SKM-1 treated with dmso at 0.1 percent for 144 hours (cell line): ENCODE results near the gene AQP12B.
"Not testable (repeated sequence)": the region's sequence is repeated elsewhere in the genome, so short reads cannot be mapped to it uniquely, and the experiment has no call there.

Source experiments
- DNase-seq: peaks from one replicate; lab custom pipeline; 2025; ENCODE audit not compliant: unreplicated experiment; lab: John Stamatoyannopoulos, UW

The AQP12B gene

DNA sequence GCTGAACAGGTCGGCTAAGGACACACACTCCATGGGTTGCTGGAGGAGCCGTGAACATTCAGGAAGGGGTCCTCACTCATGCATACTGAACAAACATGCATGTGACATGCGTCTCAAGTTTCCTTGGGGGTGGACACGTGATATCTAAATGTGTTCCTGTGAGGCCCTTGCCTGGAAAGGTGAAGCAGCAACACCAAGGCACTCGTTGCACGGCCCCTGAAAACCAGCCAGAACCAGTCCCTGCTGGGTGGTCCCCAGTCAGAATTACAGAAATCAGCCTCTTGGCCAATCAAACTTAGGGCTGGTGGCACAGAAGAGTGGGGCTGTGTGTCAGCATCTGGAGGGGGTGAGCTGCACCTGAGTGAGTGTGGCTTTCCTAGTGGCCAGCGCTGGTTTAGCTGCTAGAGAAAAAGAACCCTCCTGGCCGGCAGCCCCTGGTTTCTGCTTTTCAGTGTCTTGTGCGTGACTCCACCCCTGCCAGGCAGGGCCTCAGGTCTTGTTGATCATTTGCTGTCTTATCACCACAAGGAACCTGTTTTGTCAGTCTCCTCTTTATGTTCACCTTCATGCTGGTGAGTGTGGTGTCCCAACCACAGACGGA is 3.2 kb upstream of the AQP12B start:
- no peak for DNase-seq

DNA sequence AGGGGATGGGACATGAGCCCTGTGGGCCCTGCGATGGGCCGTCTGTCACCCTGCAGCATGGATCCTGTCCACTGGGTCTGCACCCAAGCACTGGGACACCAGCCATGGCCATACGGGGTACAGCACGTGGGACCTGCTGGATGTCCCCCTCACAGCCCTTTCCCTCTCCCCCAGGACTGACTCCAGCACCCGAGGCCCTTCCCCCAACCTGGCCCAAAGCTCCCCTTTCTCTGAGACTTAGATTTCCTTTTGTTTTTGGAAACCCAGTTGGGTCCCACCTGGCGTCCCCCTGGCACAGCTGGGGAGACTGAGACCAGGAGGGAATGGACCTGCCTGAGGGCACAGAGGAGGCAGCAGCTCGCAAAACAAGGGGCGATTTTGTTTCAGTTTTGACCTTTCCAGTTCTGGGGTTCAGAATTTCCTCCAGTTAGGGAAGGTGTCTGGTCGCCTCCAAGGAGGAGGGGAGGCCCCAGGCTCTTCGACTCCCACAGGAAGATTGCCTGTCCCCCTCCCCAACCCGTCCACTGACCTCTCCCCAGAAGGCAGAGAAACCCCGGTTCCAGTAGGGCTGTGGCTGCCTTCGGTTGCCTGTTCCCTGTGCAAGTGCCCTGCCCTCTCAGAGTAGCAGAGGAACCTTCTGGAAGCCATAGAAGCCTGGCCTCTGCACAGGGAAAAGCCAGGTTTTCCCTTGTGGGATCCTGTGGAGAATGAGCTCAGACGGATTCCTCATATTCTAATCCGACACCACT is 1.5 kb upstream of the AQP12B start:
- DNase-seq = not testable (repeated sequence)

DNA sequence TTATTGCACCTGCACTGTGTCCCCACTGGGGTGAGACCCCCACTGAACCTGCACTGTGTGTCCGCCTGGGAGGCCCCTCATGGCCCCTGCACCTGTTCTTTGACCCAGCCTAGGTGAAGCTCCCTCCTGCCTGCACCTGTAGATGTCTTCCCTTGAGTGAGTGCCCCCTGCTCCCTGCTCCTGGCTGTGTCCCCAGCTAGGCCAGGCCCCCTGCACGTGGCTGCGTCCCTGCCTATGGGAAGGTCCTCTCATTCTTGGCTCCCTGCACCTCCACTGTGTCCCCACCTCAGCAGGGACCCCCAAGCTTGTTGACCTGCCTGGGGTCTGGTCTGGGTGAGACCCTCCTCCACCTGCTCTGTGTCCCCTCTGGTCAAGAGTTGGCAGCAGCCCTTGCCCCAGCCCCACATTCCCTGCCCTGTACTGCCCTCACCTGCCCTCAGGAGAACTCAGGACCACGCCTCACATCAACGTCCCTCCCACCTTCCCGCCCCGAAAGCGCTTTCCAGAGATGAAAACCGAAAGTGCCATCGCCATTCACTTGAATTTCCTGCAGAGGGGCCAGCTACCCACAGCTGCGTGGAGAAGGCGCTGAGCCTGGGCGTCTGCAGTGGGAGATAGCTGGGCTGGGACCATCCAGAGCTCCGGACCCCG is 769 bp upstream of the AQP12B start:
- DNase-seq = not testable (repeated sequence)

DNA sequence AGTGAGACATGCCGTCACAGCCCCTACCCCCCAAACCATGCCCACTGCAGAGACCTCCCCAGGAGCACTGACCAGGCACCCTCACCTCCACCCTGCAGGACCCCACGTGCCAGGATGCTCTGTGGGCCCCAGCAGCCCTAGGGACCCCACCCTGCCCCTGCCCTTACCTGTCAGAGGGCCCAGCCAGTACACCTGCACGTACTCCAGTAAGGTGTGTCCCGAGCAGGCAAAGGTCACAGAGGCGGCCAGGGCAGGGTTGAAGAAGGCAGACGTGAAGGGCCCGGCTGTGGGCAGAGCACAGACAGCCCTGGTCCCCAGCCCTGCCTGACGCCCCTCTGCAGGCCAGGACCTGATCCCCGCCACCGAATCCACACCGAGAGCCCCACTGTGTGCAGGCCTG is 2.5 kb downstream of the AQP12B start:
- DNase-seq = not testable (repeated sequence)

DNA sequence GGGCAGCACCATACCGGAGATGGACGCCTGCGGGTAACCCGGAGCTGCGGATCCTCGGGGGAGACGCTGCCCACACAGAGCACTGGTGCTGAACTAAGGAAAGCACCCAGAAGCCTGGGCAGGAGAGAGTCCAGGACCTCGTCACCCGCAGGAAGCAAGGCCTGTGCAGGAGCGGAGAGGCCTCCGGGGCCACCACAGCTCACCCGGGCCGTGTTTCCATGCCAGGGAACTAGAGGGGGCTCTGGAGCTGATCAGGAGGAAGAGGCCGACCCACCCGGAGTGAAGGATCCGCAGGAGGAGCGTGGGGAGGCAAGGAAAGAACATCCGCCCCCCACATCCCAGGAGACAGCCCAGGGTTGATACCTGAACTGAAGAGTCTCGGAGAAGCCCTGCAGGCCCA is 3.8 kb downstream of the AQP12B start:
- DNase-seq = not testable (repeated sequence)

DNA sequence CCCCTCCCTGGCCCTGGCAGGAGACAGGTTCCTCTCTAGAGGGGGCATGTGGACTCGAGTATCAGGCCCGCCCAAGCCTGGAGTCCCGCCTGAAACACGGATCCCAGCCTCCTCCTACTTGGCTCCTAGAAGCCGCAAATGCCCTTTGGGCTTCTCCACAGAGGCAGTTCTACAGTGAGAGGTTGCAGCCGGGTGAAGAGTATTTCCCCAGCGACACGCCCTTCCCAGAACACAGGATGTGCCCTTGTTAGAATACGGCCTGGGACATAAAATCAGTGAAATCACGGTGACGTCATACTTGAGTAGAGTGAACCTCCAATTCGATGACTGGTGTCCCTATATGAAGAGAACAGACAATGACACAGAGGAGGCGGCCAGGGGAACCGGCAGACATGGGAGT is 4.6 kb downstream of the AQP12B start:
- DNase-seq = not testable (repeated sequence)

DNA sequence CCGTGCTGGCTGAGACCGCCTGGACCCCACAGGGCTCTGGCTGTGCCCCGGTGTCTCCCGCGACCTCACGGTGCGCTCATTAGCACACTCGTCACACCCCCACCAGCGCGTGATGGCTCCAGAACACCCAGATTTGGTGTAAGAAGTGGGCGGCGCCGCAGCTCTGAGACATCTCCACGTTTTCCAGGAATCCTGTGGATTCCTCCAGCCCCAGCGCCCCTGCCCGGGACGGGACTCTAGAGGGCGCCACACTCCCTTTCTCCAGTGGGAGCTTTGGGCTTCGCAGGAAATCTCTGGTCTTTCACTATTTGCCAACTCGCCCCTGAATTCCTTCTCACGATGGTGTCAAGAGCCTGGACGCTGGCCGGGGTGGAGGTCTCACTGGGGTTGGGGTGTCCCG is 7.3 kb downstream of the AQP12B start:
- not testable (repeated sequence) for DNase-seq

DNA sequence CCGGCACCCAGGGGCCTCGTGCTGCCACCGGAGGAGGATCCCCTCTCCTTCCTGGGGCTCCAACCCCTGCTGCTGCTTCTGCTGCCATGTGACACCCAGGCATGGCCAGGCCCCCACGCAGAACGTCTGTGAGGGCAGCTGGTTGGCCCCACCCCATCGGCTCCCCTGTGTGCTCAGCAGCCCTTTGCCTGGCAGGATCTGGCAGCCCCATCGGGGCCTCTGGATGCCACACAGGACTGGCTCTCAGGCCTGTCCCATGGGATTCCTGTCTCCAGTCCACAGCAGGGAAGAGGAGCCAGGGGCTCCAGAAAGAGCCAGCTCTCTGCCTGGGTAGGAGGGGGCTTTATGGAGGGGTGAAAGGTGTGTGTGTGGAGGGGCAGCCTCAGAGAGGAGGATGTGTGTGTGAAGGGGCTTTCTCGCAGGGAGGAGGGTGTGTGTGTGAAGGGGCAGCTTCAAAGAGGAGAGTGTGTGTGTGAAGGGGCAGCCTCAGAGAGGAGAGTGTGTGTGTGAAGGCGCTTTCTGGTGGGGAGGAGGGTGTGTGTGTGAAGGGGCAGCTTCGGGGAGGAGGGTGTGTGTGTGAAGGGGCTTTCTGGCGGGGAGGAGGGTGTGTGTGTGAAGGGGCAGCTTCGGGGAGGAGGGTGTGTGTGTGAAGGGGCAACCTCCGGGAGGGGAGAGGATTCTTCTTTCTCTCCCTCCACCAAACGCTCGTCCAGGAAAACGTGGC is 8.1 kb downstream of the AQP12B start:
- not testable (repeated sequence) for DNase-seq

DNA sequence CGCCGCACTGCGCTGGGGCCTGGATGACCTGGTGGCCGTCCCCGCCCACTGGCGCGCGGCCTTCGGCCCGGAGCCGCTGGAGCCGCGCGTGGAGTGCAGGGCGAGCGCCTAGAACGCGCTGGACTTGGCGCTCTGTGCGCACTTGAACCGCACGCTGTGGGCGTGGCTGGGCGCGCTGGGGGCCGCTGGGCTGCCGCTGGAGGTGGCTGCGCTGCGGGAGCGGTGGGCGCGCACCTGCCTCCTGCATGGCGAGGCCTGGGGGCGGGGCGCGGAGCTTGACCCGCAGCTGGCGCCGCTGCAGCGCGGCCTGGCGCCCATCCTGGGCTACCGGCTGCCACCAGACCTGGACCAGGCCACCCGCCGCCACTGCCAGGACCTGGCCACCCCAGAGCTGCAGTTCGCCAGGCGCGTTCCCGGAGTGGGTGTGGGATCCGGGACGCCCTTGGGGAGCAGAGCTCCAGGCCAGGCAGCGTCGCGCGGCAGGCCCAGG is 9.9 kb downstream of the AQP12B start:
- no peak for DNase-seq

DNA sequence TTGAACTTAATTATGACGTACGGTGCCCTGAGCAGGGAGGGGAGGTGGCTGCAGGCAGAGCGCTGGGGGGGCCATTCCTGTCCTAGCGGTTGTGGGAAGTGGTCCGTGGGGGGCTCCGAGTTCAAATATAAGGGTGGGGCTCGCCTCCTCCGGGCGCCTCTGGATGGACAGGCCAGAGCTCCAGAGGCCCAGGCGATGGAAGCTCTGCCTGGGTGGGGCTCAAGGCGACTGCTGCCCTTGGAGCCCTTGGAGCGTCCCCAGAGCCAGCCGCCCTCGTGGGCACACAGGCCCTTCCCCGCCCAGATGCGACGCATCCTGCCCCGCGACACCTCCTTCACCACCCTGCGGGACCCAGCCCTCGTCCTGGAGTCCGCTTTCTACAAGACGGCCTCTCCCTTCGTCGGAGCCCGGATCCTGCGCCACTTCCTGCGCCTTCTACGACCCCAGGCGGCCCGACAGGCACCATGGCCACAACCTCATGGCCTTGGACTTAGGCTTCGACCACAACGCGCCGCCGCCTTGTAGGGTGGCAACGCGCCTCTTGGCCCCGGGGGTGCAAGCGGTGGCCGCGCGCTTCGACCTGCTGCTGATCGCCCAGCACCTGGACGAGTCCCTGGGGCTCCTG is 10.5 kb downstream of the AQP12B start:
- DNase-seq = no peak

DNA sequence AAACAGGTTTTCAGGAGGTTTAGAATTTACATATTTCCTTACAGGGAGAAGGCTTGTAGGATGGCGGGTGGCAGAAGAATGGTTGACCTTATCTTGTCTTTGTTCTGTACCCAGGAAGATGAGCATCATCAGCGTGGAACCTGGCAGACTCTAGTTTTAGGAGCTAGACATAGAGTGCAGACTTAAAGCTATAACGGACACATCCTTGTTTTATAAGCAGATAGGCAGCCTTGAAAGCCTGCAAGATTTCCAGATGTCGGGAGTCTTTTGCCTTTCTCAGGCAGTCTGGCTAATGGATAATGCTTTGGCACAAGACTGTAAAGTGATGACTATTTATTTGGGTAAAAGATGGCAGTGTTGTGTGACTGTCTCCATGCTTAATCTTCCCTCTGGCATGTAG is 11.7 kb downstream of the AQP12B start:
- no peak for DNase-seq

DNA sequence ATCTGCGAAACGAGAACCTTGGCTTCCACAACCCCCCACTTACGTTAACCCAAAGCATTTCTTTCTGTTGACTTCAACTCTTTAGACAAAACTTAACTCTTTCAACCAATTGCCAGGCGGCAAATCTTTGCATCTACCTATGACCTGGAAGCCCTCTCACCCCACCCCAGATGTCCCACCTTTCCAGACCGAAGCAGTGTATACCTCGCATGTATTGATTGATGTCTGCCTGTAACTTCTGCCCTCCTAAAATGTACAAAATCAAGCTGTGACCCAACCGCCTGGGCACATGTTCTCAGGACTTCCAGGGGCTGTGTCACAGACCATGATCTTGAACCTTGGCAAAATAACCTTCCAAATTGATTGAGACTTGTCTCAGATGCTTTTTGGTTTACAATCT is 12.3 kb downstream of the AQP12B start:
- no peak for DNase-seq

DNA sequence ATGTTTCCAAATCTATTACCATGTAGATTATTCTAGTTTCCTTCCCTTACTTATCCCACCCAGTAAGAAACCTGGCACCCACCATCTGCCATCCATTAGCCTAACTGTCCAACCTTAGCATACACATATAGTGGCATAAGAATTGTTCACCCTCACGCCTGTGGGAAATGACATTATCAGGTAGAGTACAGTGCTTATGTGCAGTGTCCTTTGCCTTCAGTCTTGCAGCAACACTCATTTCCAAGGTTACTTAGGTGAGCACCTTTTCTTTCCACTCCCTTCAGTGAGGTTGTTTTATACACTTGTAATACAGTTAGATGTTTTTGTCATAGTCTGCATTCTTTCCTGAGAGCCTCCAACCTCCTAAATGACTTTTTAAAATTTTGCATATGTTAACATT is 18.1 kb downstream of the AQP12B start:
- DNase-seq = no peak

DNA sequence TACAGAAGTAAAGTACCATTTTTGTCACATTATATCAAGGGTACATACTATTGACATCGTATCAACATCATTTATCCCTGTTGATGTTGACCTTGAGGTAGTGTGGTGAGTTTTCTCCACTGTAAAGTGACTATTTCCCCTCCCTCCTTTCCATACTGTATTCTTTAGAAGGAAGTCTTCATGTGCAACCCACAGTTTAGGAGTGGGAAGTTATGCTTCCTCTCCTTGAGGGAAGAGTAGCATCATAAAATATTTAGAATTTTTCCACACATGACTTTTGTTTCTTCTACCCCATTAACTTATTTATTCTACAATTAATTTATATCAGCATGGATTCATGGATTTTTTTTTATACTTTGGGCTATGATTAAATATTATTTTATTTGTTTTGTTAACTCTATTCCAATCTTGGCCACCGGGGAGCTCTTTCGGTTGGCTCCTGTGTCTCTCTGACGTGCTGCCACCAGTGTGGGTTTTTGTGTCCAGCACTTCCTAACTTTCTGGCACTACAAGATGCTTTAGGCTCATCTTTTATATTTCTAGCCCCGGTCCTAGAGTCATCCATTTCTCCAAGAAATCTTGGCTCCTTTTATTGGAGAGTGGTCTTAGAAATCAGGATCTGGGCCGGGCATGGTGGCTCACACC is 19.0 kb downstream of the AQP12B start:
- no peak for DNase-seq

DNA sequence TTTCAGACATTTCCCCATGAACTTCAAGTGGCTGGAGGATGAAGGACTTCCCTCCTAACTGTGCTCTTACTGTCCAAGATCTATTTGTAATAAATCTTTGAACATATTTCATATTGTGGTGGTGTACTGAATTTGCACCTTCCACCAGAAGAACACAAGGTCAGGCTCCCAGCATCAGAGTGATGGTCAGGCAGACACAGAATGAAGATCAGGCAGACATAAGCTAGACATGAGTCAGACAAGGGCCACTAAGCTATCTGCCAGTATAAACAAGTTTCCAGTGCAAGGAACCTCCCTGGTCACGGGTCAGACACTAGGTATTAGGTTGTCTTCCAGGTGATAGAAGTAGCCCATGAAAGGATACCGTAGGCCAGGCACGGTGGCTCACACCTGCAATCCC is 20.0 kb downstream of the AQP12B start:
- no peak for DNase-seq

DNA sequence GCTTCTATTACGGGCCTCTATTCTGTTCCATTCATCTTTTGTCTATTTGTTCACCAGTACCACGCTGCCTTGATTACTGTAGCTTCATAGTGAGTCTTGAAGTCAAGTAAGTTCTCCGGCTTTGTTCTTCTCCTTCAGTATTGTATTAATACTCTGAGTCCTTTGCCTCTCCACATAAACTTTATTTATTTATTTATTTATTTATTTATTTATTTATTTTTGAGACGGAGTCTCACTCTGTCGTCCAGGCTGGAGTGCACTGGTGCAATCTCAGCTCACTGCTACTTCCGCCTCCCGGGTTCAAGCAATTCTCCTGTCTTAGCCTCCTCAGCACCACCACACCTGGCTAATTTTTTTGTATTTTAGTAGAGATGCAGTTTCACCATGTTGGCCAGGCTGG is 22.8 kb downstream of the AQP12B start:
- not testable (repeated sequence) for DNase-seq

DNA sequence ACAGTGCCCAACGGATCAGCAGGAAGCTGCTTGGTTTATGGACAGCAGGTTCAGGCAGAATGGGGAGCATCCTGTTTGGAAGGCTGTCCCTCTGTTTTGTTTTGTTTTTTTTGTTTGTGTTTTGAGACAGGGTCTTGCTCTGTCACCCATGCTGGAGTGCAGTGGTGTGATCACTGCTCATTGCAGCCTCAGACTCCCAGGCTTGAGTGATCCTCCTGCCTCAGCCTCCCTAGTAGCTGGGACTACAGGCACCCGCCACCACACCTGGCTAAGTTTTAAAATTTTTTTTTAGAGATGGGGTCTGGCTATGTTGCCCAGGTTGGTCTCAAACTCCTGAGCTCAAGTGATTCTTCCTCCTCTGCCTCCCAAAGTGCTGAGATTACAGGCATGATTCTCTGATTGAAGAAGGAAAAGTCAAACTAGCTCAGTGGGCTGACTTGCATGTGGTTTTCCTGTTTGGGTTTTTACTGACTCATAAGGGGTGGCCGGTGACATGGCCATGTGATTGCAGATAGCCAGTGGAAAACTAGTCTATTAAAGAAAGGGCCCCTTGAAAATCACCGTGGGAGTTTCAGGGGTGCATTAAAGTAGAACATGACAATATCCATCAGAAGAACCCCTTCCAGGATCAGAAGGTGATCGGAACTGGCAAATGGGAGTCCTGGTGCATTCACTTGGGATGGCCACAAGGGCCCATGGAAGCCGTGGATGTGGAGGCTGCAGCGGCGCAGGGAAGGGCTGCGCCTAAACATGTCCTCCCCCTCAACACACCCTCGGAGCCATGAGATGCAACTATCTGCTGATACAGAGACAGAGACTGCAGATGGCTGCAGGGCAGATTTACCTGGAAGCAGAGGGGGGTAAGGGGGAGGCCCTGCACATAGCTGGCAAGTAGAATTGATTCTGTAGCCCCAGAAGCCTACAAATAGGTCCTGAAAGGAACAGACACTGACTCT is 26.5 kb downstream of the AQP12B start:
- DNase-seq = no peak

DNA sequence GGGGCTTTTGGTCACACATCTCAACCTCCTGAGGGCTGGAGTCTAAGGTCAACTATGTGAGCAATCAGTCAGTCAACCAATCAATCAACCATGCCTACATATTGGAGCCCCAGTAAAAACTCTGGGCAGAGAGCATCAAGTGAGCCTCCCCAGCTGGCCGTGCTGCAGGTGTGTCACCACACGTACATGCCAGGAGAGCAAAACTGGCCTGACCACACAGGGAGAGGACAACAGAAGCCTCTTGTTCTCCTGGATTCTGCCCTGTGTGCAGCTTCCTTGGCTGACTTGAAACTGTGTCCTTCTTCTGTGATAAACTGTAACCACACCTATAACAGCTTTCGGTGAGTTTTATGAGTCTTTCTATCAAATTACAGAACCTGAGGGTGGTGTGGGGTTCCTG is 31.5 kb downstream of the AQP12B start:
- no peak for DNase-seq

DNA sequence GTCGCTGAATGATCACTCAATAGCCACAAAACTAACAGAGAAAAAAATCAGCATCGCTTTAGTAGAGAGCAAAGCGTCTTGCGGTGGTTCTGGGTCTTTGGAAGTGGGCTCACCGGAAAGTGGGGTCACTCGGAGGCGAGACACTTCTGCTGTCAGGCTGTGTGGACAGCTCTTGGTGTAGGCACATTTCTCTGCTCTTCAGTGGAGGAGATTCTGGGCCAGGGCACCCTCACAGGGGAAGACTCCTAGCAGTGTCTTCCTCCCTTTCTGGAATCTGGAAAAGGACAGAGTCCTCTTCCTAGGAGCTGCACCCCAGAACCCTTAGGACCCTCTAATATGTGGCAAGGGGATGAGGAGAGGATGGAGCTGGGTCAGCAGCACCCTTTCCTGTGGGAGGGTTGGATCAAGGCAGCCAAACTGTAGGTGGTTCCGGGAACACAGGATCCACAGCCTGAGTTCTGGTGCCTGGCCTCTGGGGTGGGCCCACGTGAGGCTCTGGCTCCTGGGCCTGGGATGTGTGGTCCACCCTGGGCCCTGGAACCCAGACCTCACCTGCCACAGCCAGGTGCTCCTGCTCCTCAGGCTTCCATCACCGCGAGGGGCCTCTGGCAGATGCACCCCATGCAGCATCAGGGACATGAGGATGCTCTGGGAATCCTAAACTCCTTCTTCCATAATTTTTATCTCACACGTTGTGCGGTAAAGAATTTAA is 32.3 kb downstream of the AQP12B start:
- no peak for DNase-seq
